Endothelial cell of umbilical vein (primary cell): ENCODE measurements around the gene G6PC2. TPM values are rescaled to one million over a fixed set of nuclear protein-coding genes. Genes with fewer than 3 reads are reported as not detected.

Source experiments
- BruUV-seq: library from RNA; stranded (reverse); fragments of 400-500 nt; replicated peaks from 2 replicates; lab custom pipeline; 2021; lab: Mats Ljungman, UMichigan
- CTCF ChIA-PET: fragments of 300-600, 350-600 bp; sonication (Branson Sonifier 250); formaldehyde crosslinking; loops from one replicate; lab custom pipeline; 2021; ENCODE audit warnings: antibody characterized with exemption, inconsistent platforms; lab: Charles Lee
- POLR2A ChIA-PET: fragments of 300-600, 350-600 bp; sonication (Branson Sonifier 250); formaldehyde crosslinking; loops from one replicate; lab custom pipeline; 2021; ENCODE audit warnings: antibody characterized with exemption, inconsistent platforms; lab: Charles Lee
- DNase-seq: peaks from one replicate; pipeline ENCODE4 v3.0.0-alpha.2; 2011; ENCODE audit warnings: low read depth, low spot score
- FAIRE-seq: peaks from 2 replicates; lab custom pipeline; 2011; peaks lifted over from hg19 to GRCh38; lab: Jason Lieb, UNC
- H2AFZ ChIP-seq: 2 replicates; pipeline ENCODE4 v1.6.0; 2012; ENCODE audit warnings: low read depth, low read length, control low read depth, inconsistent platforms
- H3K27ac ChIP-seq: 2 replicates; pipeline ENCODE4 v1.5.1; 2011; ENCODE audit warnings: low read depth, mild to moderate bottlenecking, control low read depth, low read length, moderate library complexity; ENCODE audit not compliant: insufficient read depth
- H3K27me3 ChIP-seq, 2 experiments: 2 replicates each; pipeline versions ENCODE4 v1.6.0 to v1.6.1; 2011; ENCODE audit warnings: low read length in 2 of 2, mixed read lengths in 1 of 2; ENCODE audit not compliant: control insufficient read depth in 2 of 2, insufficient read depth in 2 of 2
- H3K36me3 ChIP-seq, 2 experiments: 2 replicates in 1 of 2; 3 replicates in 1 of 2; pipeline ENCODE4 v1.5.1; 2011; ENCODE audit warnings: low read length in 2 of 2, mild to moderate bottlenecking in 1 of 2, moderate library complexity in 1 of 2; ENCODE audit not compliant: control insufficient read depth in 2 of 2, insufficient read depth in 2 of 2; ENCODE audit errors: extremely low read depth in 1 of 2
- H3K4me1 ChIP-seq: 3 replicates; pipeline ENCODE4 v1.5.1; 2011; ENCODE audit warnings: mild to moderate bottlenecking, low read length; ENCODE audit not compliant: control insufficient read depth, insufficient read depth; ENCODE audit errors: extremely low read depth
- H3K4me2 ChIP-seq: 2 replicates; pipeline ENCODE4 v1.6.1; 2011; ENCODE audit warnings: low read length, control low read depth, mixed read lengths; ENCODE audit not compliant: insufficient read depth
- H3K4me3 ChIP-seq, 3 experiments: fragments of 200-600 bp in 1 of 3; sonication (generic), shearing (Covaris generic) in 1 of 3; replicated peaks in 1 of 3; 2 replicates each; pipeline ENCODE4 v1.5.1; 2011 to 2016; ENCODE audit warnings: control low read depth in 3 of 3, low read length in 3 of 3, mild to moderate bottlenecking in 2 of 3, inconsistent platforms in 1 of 3, low read depth in 1 of 3, moderate library complexity in 1 of 3; ENCODE audit not compliant: insufficient read depth in 1 of 3
- H3K79me2 ChIP-seq: 2 replicates; pipeline ENCODE4 v1.6.0; 2012; ENCODE audit warnings: low read length, inconsistent platforms; ENCODE audit not compliant: control insufficient read depth, insufficient read depth
- H3K9ac ChIP-seq: replicated peaks from 2 replicates; pipeline ENCODE3; 2011; ENCODE audit warnings: low read length, control low read depth; ENCODE audit not compliant: insufficient read depth; ENCODE audit errors: extremely low read depth
- H3K9me1 ChIP-seq: replicated peaks from 3 replicates; pipeline ENCODE4 v1.6.0; 2011; ENCODE audit warnings: mild to moderate bottlenecking, low read length; ENCODE audit not compliant: control insufficient read depth, insufficient read depth; ENCODE audit errors: extremely low read depth
- H3K9me3 ChIP-seq: replicated peaks from 2 replicates; pipeline ENCODE4 v1.5.1; 2012; ENCODE audit warnings: low read length, inconsistent platforms; ENCODE audit not compliant: control insufficient read depth, insufficient read depth
- H4K20me1 ChIP-seq: replicated peaks from 2 replicates; pipeline ENCODE3; 2011; ENCODE audit warnings: mild to moderate bottlenecking, low read length; ENCODE audit not compliant: control insufficient read depth, insufficient read depth; ENCODE audit errors: extremely low read depth
- CTCF ChIP-seq, 2 donors: IDR thresholded peaks; 1 replicate in 1 of 2; 2 replicates in 1 of 2; pipeline ENCODE4 v1.5.1; 2011; ENCODE audit warnings: low read length in 2 of 2, mild to moderate bottlenecking in 2 of 2, moderate library complexity in 2 of 2, control low read depth in 1 of 2, inconsistent platforms in 1 of 2, low read depth in 1 of 2; ENCODE audit not compliant: insufficient read depth in 1 of 2; ENCODE audit errors: extremely low read depth in 1 of 2
- EZH2 ChIP-seq: IDR thresholded peaks from 2 replicates; pipeline ENCODE4 v1.6.1; 2012; ENCODE audit warnings: borderline replicate concordance, low read depth, mild to moderate bottlenecking, moderate library complexity, low read length, inconsistent platforms; ENCODE audit not compliant: severe bottlenecking
- FOS ChIP-seq: IDR thresholded peaks from 2 replicates; pipeline ENCODE4 v1.6.1; 2011; ENCODE audit warnings: mild to moderate bottlenecking, low read length, moderate library complexity, borderline replicate concordance; ENCODE audit not compliant: insufficient read depth
- GATA2 ChIP-seq: IDR thresholded peaks from 2 replicates; pipeline ENCODE4 v1.7.0; 2011; ENCODE audit warnings: low read depth, mild to moderate bottlenecking, moderate library complexity, mixed read lengths, low read length; ENCODE audit not compliant: insufficient read length, insufficient read depth
- JUN ChIP-seq: IDR thresholded peaks from 2 replicates; pipeline ENCODE4 v1.6.1; 2011; ENCODE audit warnings: borderline replicate concordance, low read depth; ENCODE audit not compliant: insufficient read length, insufficient read depth
- MYC ChIP-seq: IDR thresholded peaks from one replicate; pipeline ENCODE4 v1.6.1; 2011; ENCODE audit warnings: mild to moderate bottlenecking, low read depth, low read length
- POLR2A ChIP-seq: IDR thresholded peaks from 2 replicates; pipeline ENCODE4 v1.6.1; 2012; ENCODE audit warnings: low read depth, mild to moderate bottlenecking, control low read depth, low read length
- POLR2AphosphoS5 ChIP-seq: IDR thresholded peaks from 2 replicates; pipeline ENCODE4 v1.6.1; 2012; ENCODE audit warnings: low read depth, mild to moderate bottlenecking, control low read depth, low read length, moderate library complexity; ENCODE audit not compliant: insufficient read depth
- dilution Hi-C: fragments of 300-500 bp; cut with MboI; formaldehyde crosslinking; loops from one replicate; pipeline ENCODE4 v1.15.0; 2019; ENCODE audit warnings: low sequenced_read_pairs; ENCODE audit not compliant: extremely low pct_ligation_motif_present
- intact Hi-C: fragments of 100-400 bp; cut with micrococcal nuclease; formaldehyde crosslinking; loops from one replicate; pipeline ENCODE4 v1.10.0; 2022
- polyA plus RNA-seq, 4 experiments: library from polyadenylated mRNA; depleted of rRNA in 3 of 4; stranded (reverse) in 3 of 4; unstranded in 1 of 4; fragments of >200 nt; gene quantifications; 2 replicates each; pipeline versions ENCODE4 v1.2.1 to v1.2.3, GENCODE V29; 2011 to 2012; ENCODE audit warnings: missing spikeins in 1 of 4
- total RNA-seq: library from RNA; stranded (reverse); gene quantifications from 2 replicates; pipeline ENCODE4 v1.2.3, GENCODE V29; 2021
- TF ChIP-seq, protein P1 (sequence below): IDR thresholded peaks from 2 replicates; pipeline ENCODE4 v1.6.1; 2011; ENCODE audit not compliant: insufficient read depth, insufficient read length

The G6PC2 gene
- total and polyA plus RNA-seq, 2 donors (not counting 3 experiments of a cell fraction or from before 2014, with no cell fraction given) = not detected

DNA sequence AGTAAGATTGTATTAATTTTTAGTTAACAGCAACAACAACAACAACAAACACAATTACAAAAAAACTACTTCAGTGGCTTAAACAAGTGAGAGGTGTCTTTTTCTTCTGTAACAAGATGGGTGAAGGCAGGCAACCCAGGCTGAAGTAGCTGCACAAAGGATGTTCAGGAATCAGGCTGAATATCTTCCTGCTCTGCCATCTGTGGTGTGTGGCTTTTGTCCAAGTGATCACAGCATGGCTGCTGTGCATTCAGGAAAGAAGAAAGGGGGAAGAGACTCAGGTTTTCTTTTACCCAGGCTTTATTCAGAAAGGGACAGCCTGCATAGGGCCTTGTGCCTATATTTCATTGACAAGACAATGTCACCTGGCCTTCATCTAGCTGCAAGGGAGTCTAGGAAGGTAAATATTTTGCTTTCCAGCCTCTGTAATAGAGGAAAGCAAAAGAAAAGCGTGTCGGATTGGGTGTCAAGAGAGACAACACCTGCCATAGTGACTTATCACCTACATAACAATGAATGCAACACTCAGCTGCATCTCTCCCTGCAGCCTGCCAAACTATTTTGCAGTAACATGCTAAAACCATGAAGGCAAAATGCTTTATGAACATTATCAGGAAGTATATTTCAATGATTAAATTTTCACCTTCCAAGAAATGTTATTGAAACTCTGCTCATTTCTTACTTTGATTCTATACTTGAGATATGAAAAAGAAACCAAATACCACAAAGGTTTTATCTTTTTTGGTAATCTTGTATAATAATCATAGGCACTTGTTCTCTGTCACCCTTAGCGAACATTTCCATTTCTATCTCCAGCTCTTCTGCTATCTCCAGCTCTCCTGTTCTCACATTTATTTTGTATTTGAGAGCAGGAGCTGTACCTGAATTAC, 14.6 kb downstream of the G6PC2 start:
- DNase-seq = no peak
- no peaks in the 10 kb centered on the region for H3K4me1 ChIP-seq
- no peaks in the 10 kb centered on the region for H3K79me2 ChIP-seq
- dilution Hi-C loops = no loop called here
- H3K9ac ChIP-seq = no peak overlapping the region
- no peak for FAIRE-seq
- H3K9me1 ChIP-seq = no peaks in the 10 kb centered on the region
- H3K9me3 ChIP-seq = no peaks in the 10 kb centered on the region
- TF ChIP-seq, protein P1, sequence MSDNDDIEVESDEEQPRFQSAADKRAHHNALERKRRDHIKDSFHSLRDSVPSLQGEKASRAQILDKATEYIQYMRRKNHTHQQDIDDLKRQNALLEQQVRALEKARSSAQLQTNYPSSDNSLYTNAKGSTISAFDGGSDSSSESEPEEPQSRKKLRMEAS = no peak
- TF ChIP-seq GATA2 (no peak), POLR2AphosphoS5 (no peak), CTCF (IDR thresholded peaks at IDR 0.05; ENCODE audit: extremely low read depth in 1 of 2, insufficient read depth in 1 of 2, low read depth in 1 of 2, low read length in 2 of 2) (no peak), JUN (no peak), POLR2A (no peak), FOS (no peak), EZH2 (no peak), MYC (no peak)
- CTCF ChIA-PET = interaction anchor here (1.0 to 1.7 kb wide), 3 partner anchors 142 to 569 kb away, joined by 3 to 4 read pairs (median 3); no protein-coding TSS in a partner anchor
- intact Hi-C loops = loop anchor here (5.0 kb wide), 1 partner anchor 778 kb away; no protein-coding TSS in a partner anchor
- H3K27me3 ChIP-seq = peaks cover 16 to 21% of the 10 kb centered on the region in 2 experiments
- POLR2A ChIA-PET = no interaction called here
- H3K4me3 ChIP-seq = no peak overlapping the region
- BruUV-seq = no TSS peak
- no peaks in the 10 kb centered on the region for H3K36me3 ChIP-seq
- no peak overlapping the region for H2AFZ ChIP-seq
- H3K27ac ChIP-seq = no peak overlapping the region
- H4K20me1 ChIP-seq = no peaks in the 10 kb centered on the region
- no peak overlapping the region for H3K4me2 ChIP-seq
